Trophoblast cell (in vitro differentiated cells and primary cell): ENCODE measurements around the gene INTS1.

Experiments
- DNase-seq, 2 donors: peaks; one replicate each; pipeline ENCODE4 v3.0.0-alpha.2; 2016
- H2AFZ ChIP-seq: 2 replicates; pipeline ENCODE4 v1.6.1; 2013; ENCODE audit warnings: low read length, moderate library complexity, mild to moderate bottlenecking; ENCODE audit not compliant: insufficient read depth, poor library complexity
- H2AK5ac ChIP-seq: 2 replicates; pipeline ENCODE4 v1.6.1; 2013; ENCODE audit warnings: mild to moderate bottlenecking, low read length
- H2BK120ac ChIP-seq: 2 replicates; pipeline ENCODE4 v1.6.1; 2013; ENCODE audit warnings: low read length, mild to moderate bottlenecking, moderate library complexity; ENCODE audit not compliant: insufficient read depth, poor library complexity
- H2BK12ac ChIP-seq: 2 replicates; pipeline ENCODE4 v1.6.1; 2013; ENCODE audit warnings: mild to moderate bottlenecking, low read length, moderate library complexity
- H2BK5ac ChIP-seq: 2 replicates; pipeline ENCODE4 v1.6.1; 2013; ENCODE audit warnings: low read length, low read depth, moderate library complexity, mild to moderate bottlenecking; ENCODE audit not compliant: poor library complexity
- H3K14ac ChIP-seq: 2 replicates; pipeline ENCODE4 v1.6.1; 2013; ENCODE audit warnings: mild to moderate bottlenecking, low read length
- H3K18ac ChIP-seq: 2 replicates; pipeline ENCODE4 v1.6.1; 2013; ENCODE audit warnings: mild to moderate bottlenecking, low read length
- H3K23ac ChIP-seq: 2 replicates; pipeline ENCODE4 v1.6.1; 2013; ENCODE audit warnings: low read length
- H3K27ac ChIP-seq: 2 replicates; pipeline ENCODE4 v1.5.1; 2013; ENCODE audit warnings: low read depth, mild to moderate bottlenecking, inconsistent platforms, low read length, moderate library complexity
- H3K27me3 ChIP-seq: 2 replicates; pipeline ENCODE4 v1.6.1; 2013; ENCODE audit warnings: inconsistent platforms, mild to moderate bottlenecking, low read length, moderate library complexity; ENCODE audit not compliant: insufficient read depth
- H3K36me3 ChIP-seq, 2 experiments: 1 replicate in 1 of 2; 2 replicates in 1 of 2; pipeline ENCODE4 v1.6.1; 2013; ENCODE audit warnings: low read length in 2 of 2, mild to moderate bottlenecking in 2 of 2, moderate library complexity in 1 of 2; ENCODE audit not compliant: insufficient read depth in 2 of 2, control insufficient read depth in 1 of 2
- H3K4ac ChIP-seq: 2 replicates; pipeline ENCODE4 v1.6.1; 2013; ENCODE audit warnings: low read depth, mild to moderate bottlenecking, low read length, moderate library complexity
- H3K4me1 ChIP-seq, 2 experiments: 1 replicate in 1 of 2; 2 replicates in 1 of 2; pipeline ENCODE4 v1.6.1; 2013; ENCODE audit warnings: low read length in 2 of 2, mild to moderate bottlenecking in 2 of 2, moderate library complexity in 1 of 2; ENCODE audit not compliant: insufficient read depth in 2 of 2, control insufficient read depth in 1 of 2
- H3K4me2 ChIP-seq: 2 replicates; pipeline ENCODE4 v1.6.1; 2013; ENCODE audit warnings: inconsistent platforms, mild to moderate bottlenecking, low read length, moderate library complexity
- H3K4me3 ChIP-seq: 2 replicates; pipeline ENCODE4 v1.5.1; 2013; ENCODE audit warnings: mild to moderate bottlenecking, low read depth, low read length, inconsistent platforms
- H3K79me1 ChIP-seq: one replicate; pipeline ENCODE4 v1.6.1; 2013; ENCODE audit warnings: low read length
- H3K79me2 ChIP-seq: 2 replicates; pipeline ENCODE4 v1.6.1; 2013; ENCODE audit warnings: low read length, mild to moderate bottlenecking; ENCODE audit not compliant: control insufficient read depth, insufficient read depth, poor library complexity
- H3K9ac ChIP-seq: 2 replicates; pipeline ENCODE4 v1.6.1; 2013; ENCODE audit warnings: mild to moderate bottlenecking, low read length
- H3K9me3 ChIP-seq: 2 replicates; pipeline ENCODE4 v1.6.1; 2013; ENCODE audit warnings: low read depth, mild to moderate bottlenecking, control low read depth, inconsistent platforms, low read length; ENCODE audit not compliant: insufficient read depth
- H4K12ac ChIP-seq: 2 replicates; pipeline ENCODE4 v1.6.1; 2013; ENCODE audit warnings: low read depth, mild to moderate bottlenecking, low read length, moderate library complexity
- H4K8ac ChIP-seq: 2 replicates; pipeline ENCODE4 v1.6.1; 2013; ENCODE audit warnings: low read depth, mild to moderate bottlenecking, low read length, moderate library complexity
- H4K91ac ChIP-seq: one replicate; pipeline ENCODE4 v1.6.1; 2013; ENCODE audit warnings: low read depth, mild to moderate bottlenecking, low read length, moderate library complexity
- WGBS: extraction: QIAGEN DNeasy Blood & Tissue Kit; methylation state at CpG from one replicate; pipeline ENCODE4 v1.1.7; 2013; ENCODE audit warnings: missing lambda C conversion rate; ENCODE audit not compliant: insufficient read length, insufficient coverage; ENCODE audit errors: extremely low coverage; 5-methylcytosine and 5-hydroxymethylcytosine counted together

INTS1 gene

GRCh38 chr7:1463676-1464223, 40.4 kb downstream of the INTS1 start:
- Histone ChIP-seq H3K23ac (no peak overlapping the region), H2AK5ac (no peak overlapping the region), H3K4me1 (peaks cover 12 to 17% of the 10 kb centered on the region in 2 experiments), H2BK5ac (no peak overlapping the region), H3K27ac (no peak overlapping the region), H3K27me3 (no peaks in the 10 kb centered on the region), H3K4me2 (no peak overlapping the region), H3K79me2 (peaks cover 3% of the 10 kb centered on the region), H4K12ac (no peak overlapping the region), H2BK12ac (no peak overlapping the region), H2AFZ (no peak overlapping the region), H3K36me3 (peaks cover 0 to 4% of the 10 kb centered on the region in 2 experiments), H3K18ac (no peak overlapping the region), H3K14ac (no peak overlapping the region), H3K79me1 (peaks cover 16% of the 10 kb centered on the region), H2BK120ac (no peak overlapping the region), H4K91ac (no peak overlapping the region), H3K9ac (no peak overlapping the region), H3K4ac (no peak overlapping the region), H3K9me3 (peaks cover 2% of the 10 kb centered on the region), H4K8ac (no peak overlapping the region), H3K4me3 (no peak overlapping the region)
- no peak for DNase-seq
- no CpG with 5 or more reads among the region's 18 CpGs for whole genome bisulfite sequencing

- Histone ChIP-seq H3K9ac (no peak overlapping the region), H3K4me1 (peaks cover 21 to 34% of the 10 kb centered on the region in 2 experiments), H3K18ac (no peak overlapping the region), H4K91ac (no peak overlapping the region), H3K36me3 (peaks cover 0 to under 1% of the 10 kb centered on the region in 2 experiments), H3K23ac (no peak overlapping the region), H2AK5ac (no peak overlapping the region), H3K79me1 (peaks cover 15% of the 10 kb centered on the region), H3K14ac (peak overlapping the region; percentile 3), H4K8ac (no peak overlapping the region), H2AFZ (no peak overlapping the region), H3K4ac (no peak overlapping the region), H3K27ac (no peak overlapping the region), H3K4me2 (no peak overlapping the region), H3K27me3 (no peaks in the 10 kb centered on the region), H3K79me2 (peaks cover 6% of the 10 kb centered on the region), H2BK12ac (no peak overlapping the region), H3K4me3 (no peak overlapping the region), H3K9me3 (peaks cover 2% of the 10 kb centered on the region), H2BK5ac (no peak overlapping the region), H4K12ac (no peak overlapping the region), H2BK120ac (no peak overlapping the region)
- DNase-seq: no peak
- WGBS: no CpG with 5 or more reads among the region's 18 CpGs
Measured at GRCh38 chr7:1461646-1462375, 42.4 kb downstream of the INTS1 start.

GRCh38 chr7:1460821-1461645, 43.2 kb downstream of the INTS1 start:
- H3K27ac ChIP-seq: no peak overlapping the region
- H3K4me1 ChIP-seq: peaks cover 22 to 34% of the 10 kb centered on the region in 2 experiments
- H3K9ac ChIP-seq: no peak overlapping the region
- no peak overlapping the region for H2BK120ac ChIP-seq
- H3K4me3 ChIP-seq: no peak overlapping the region
- DNase-seq: peak in 1 of 2 donors; percentile 33
- H2BK12ac ChIP-seq: peak overlapping the region; percentile 21
- no CpG with 5 or more reads among the region's 30 CpGs for WGBS
- H3K23ac ChIP-seq: no peak overlapping the region
- H3K18ac ChIP-seq: no peak overlapping the region
- H3K4ac ChIP-seq: no peak overlapping the region
- H2BK5ac ChIP-seq: peak overlapping the region; percentile 4
- H3K79me2 ChIP-seq: peaks cover 6% of the 10 kb centered on the region
- H3K36me3 ChIP-seq: no peaks in the 10 kb centered on the region
- H2AFZ ChIP-seq: no peak overlapping the region
- peaks cover 2% of the 10 kb centered on the region for H3K9me3 ChIP-seq
- peak overlapping the region; percentile 44 for H4K8ac ChIP-seq
- H3K79me1 ChIP-seq: peaks cover 14% of the 10 kb centered on the region
- peak overlapping the region; percentile 6 for H2AK5ac ChIP-seq
- H4K91ac ChIP-seq: peak overlapping the region; percentile 16
- H4K12ac ChIP-seq: no peak overlapping the region
- H3K4me2 ChIP-seq: no peak overlapping the region
- no peaks in the 10 kb centered on the region for H3K27me3 ChIP-seq
- H3K14ac ChIP-seq: no peak overlapping the region

DNA sequence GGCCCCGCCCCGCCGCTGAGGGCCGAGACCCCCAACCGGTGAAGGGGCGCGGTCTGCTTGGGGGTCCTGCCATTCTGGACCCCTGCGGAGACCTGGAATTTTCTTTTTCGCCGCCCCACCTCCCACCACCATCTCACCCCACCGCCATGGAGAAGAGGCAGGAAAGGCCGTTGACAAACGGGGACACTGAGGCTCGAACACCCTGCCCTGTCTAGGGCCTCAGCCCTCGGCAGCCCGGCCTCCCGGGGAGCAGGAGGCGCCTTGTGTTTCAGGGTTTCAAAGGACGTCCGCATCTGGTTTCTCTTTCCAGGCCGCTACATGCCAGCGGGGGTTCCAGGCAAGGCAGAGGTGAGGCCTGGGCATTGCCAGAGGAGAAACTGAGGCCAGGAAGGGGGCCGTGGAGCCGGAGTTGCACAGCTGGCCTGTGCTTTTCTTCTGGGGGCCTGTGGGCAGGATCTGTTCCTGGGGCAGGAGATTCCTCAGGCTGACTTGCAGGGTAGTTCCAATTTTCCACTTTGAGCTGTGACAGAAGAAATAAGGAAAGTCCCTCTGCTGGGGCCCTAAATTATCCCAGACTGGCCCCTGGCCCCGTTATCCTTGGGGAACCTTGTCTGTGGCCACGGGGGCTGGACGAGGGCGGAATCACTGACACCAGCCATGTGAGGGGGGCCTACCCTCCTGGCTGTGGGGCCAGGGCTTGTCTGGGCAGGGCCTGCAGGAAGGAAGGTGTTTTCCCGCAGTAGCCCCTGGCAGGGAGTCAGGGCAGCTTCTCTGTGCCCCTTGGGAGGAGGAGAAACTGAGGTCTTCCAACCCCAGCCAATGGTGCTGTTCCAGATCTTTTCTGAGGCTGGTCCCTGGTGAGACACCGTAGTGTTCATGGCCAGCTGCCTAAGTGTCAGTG, 44.0 kb downstream of the INTS1 start:
- Histone ChIP-seq H3K4ac (peak overlapping the region; percentile 42), H3K79me2 (peaks cover 6% of the 10 kb centered on the region), H3K4me2 (peak overlapping the region; percentile 59), H3K27ac (no peak overlapping the region), H3K23ac (no peak overlapping the region), H3K27me3 (no peaks in the 10 kb centered on the region), H4K8ac (peak overlapping the region; percentile 83), H2BK120ac (peak overlapping the region; percentile 4), H2AFZ (peak overlapping the region; percentile 15), H4K12ac (peak overlapping the region; percentile 67), H4K91ac (peak overlapping the region; percentile 79), H2BK12ac (peak overlapping the region; percentile 21), H3K9me3 (peaks cover 2% of the 10 kb centered on the region), H3K14ac (peak overlapping the region; percentile 16), H3K18ac (peak overlapping the region; percentile 72), H3K4me3 (no peak overlapping the region), H2AK5ac (peak overlapping the region; percentile 40), H3K79me1 (peaks cover 14% of the 10 kb centered on the region), H3K9ac (no peak overlapping the region), H3K4me1 (peaks cover 29 to 42% of the 10 kb centered on the region in 2 experiments), H2BK5ac (no peak overlapping the region), H3K36me3 (no peaks in the 10 kb centered on the region)
- DNase-seq: peak in 1 of 2 donors; percentile 23
- no CpG with 5 or more reads among the region's 30 CpGs for WGBS
